Posterior cingulate gyrus (tissue), 11 donors: ENCODE results near the gene SLC15A1.

ENCODE experiments used
- DNase-seq, 10 donors: peaks; one replicate each; pipeline versions ENCODE4 v3.0.0 to v3.0.0-alpha.2; 2020 to 2021; ENCODE audit warnings: mixed read lengths in 3 of 10
- intact Hi-C: fragments of 100-400 bp; cut with DNase I; formaldehyde crosslinking; loops from one replicate; pipeline ENCODE4 v1.15.1; 2023

Gene SLC15A1

DNA sequence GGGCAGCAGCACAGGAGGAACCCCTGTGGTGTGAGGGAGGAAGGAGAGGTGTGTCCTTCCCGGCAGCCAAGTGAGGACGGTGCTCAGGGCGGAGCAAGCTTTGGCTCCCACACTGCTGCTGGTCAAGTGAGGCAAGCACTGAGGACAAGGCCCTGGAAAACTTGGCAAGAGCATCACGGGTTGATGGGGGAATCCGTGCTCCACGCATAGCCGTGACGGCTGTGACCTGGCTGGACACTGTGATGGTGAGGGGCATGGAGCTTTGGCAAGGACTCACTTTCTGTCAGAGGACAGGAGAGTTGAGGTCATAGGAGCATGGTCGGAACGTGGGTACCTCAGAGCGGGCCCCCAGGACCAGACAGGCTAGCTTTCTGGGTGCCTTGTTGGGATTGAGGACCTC is 29.0 kb upstream of the SLC15A1 start:
- DNase-seq = no peak
- intact Hi-C loops = no loop called here

DNA sequence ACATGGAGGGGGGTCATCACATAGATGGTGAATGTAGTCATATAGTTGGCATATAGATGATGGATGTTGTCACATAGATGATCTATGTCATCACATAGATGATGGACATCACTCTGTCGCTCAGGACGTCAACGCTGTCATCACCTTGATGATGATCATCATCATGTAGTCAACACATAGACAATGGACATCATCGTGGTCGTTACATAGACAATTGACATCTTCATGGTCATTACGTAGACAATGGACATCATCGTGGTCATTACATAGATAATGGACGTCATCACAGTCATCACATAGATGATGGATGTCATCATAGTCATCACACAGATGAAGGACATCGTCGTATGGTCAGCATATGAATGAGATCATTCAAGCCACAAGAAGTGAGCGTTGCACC is 28.6 kb upstream of the SLC15A1 start:
- intact Hi-C loops = no loop called here
- DNase-seq = no peak

DNA sequence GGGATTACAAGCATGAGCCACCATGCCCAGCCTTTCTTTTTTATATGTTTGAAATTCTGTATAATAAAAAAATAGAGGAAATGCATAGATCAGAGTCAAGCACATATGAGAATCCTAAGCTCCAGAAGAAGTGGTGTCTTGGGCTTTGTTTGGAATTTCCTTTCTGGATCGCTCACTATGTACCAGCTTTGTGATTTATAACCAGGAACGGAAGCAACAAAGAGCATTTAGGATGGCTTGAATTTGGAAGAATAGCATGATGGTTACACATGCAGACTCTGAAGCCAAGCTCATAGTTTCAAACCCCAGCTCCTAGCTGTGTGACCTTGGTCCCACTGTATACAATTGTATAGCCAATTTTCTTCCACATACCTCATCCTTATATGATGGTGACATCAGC is 28.0 kb upstream of the SLC15A1 start:
- intact Hi-C loops = no loop called here
- DNase-seq = no peak

DNA sequence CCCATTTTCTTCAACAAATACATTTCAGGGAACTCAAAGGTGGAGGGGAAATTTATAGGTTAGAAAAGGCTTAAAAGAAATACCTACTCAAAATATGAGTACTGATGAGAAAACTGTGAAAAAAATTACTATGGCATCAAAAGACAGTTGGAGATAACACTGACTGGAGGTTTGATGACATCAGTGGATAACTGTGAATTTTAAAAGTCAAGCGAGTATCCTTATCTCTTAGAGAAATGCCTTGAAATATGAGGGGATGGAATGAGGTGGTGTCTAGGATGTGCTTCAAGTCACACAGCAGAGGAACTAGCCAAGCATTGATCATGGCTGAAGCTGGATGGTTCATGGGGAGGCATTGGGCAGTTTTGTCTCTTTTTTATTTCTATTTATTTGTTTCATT is 27.2 kb upstream of the SLC15A1 start:
- no peak for DNase-seq
- intact Hi-C loops = no loop called here

DNA sequence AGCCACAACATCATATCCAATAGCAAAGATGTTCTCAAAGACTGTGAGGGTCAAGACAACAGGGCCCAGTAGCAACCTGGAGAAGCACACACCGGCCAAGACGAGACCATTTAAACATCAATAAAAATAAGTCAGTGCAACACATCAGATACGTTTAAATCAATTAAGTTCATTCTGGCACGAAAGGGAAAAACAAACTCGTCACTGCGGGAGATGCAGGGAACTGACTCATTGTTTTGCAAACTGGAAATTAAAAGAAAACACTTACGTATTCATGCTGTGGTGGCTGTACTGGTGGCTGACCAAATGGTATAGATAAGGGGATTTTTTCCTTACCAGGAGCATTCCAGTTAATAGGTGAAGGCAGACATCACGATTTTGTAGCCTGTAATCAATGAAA is 26.3 kb upstream of the SLC15A1 start:
- DNase-seq = peak in 1 of 10 donors; percentile 7
- intact Hi-C loops = no loop called here

DNA sequence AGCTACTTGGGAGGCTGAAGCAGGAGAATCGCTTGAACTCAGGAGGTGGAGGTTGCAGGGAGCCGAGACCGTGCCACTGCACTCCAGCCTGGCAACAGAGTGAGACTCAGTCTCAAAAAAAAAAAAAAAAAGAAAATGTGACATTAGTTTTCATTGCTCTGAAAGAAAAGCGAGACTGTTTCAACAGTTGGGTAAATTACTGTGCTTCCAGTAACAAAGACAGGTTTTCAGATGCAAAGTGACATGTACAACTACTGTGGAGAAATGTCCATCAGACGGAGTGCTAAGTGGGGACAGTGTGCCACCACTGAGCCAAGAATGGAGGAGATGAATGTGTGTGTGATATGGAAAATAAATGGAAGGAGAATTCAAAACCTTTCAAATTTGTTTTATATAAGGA is 24.2 kb upstream of the SLC15A1 start:
- intact Hi-C loops = no loop called here
- peak in 1 of 10 donors; percentile 1 for DNase-seq

DNA sequence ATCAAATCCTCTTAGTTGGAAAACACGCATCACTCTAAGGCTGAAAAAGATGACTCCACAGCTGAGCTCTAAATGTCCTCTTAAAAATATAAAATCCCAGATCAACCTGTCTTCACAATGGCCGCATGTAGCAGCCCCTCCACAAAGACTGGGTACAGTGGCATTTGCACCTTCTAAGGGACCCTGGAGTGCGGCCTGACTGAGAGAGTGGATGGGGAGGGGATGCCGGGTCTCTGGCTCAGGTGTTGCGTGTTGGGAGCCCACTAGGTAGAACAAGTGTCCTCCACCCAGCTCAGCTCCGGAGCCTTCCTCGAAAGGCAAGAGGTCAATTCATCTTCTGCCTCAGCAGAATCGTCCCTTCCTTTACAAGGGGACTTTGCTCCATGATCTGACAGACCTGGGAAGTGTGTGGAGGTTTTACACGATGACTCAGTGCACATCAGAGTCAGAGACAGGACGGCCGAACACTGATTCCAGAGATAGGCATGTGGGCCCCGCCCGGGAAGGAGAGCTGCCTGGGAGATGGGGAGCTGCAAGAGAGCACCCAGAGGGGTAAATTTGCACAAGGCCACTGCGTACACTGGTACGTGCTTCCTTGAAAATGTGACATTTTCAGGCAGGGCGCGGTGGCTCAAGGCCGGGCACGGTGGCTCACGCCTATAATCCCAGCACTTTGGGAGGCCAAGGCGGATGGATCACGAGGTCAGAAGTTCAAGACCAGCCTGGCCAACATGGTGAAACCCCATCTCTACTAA is 23.5 kb upstream of the SLC15A1 start:
- intact Hi-C loops = no loop called here
- peak in 1 of 10 donors; percentile 63 for DNase-seq

DNA sequence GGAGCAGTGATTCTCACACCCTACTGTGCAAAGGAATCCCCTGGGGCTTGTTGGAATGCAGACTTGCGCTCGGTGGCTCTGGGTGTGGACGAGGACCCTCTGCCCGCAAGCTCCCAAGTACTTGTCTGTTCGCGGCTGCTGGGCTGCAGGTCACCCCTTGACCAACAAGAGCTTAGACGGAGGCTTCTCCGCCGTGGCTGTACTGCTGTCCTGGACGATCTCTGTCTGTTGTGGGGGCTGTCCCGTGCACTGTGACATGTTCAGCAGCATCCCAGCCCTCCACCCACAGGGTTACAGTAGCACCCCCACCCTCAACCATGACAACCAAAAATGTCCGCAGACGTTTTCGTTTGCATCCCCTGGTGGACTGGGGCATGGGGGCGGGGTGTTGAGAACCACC is 22.9 kb upstream of the SLC15A1 start:
- peak in 1 of 10 donors; percentile 69 for DNase-seq
- intact Hi-C loops = no loop called here

DNA sequence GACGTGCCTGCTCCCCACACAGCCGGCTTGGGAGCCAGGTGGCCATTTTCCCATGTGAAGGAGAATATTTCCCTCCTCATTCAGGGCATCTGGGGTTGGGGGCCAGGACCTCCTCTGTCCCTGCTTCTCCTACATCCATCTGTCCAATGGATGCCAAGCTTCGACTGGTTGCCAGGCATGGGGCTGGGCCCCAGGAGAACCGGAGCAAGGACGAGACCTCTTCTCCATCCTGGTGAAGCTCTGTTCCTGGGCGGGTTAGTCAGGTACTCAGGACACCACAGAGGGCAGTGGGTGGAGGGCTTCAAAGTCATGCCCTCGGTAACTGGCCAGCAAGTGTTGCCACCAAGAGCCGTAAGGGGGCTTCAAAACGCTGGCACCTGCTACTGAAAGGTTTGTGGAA is 22.3 kb upstream of the SLC15A1 start:
- intact Hi-C loops = no loop called here
- peak in 1 of 10 donors; percentile 61 for DNase-seq

DNA sequence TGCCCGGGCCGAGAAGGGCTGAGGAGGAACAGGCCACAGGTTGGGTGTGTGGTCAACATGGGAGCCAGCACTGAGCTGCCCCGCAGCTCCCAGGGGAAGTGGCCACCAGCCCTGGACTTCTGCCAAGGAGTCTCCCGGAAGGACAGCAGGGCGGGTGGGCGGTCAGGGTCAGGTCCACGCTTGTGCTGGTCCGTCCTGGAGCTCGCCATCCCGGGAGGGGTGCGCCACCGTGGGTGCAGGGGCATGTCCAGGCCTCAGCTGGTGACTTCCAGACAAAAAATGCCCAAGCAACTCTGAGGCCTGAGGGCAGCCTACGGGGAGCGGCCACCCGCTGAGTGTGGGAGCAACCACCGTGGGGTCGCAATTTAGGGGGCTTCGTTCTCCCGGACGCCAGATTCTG is 21.4 kb upstream of the SLC15A1 start:
- intact Hi-C loops = no loop called here

DNA sequence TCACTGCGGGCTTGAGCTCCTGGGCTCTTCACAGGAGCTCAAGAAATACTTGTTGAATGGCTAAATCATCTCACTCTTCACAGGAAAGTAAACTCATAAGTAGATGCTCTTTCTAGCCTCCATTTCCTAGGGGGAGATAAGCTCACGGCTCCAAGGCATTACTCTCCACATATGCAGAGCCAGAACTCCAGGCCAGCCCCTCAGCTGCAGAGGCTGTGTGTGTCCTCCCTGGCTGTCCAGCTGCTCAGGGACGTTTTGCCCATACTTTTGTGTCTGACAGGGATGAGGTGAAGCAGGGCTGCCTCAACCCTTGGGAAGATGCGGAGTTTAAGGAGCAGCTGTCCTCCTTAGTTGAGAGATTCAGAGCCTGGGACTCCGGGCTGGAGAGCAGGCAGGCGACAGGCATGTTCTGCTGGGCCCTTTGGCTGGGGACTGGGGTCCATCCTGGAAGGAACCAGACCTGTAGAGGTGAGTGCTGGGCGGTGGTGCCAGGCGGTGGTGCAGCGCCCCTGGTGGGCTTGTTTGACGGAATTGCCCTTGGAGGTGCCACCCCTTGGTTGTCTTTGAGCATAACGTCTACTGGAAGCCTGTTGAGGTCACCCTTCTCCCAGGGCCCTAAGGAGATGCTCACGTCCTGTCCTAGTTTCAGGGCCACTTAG is 20.5 kb upstream of the SLC15A1 start:
- intact Hi-C loops = no loop called here

More for the DNA sequence above, 21.4 kb upstream of the SLC15A1 start:
- peak in 1 of 10 donors; percentile 76 for DNase-seq

DNA sequence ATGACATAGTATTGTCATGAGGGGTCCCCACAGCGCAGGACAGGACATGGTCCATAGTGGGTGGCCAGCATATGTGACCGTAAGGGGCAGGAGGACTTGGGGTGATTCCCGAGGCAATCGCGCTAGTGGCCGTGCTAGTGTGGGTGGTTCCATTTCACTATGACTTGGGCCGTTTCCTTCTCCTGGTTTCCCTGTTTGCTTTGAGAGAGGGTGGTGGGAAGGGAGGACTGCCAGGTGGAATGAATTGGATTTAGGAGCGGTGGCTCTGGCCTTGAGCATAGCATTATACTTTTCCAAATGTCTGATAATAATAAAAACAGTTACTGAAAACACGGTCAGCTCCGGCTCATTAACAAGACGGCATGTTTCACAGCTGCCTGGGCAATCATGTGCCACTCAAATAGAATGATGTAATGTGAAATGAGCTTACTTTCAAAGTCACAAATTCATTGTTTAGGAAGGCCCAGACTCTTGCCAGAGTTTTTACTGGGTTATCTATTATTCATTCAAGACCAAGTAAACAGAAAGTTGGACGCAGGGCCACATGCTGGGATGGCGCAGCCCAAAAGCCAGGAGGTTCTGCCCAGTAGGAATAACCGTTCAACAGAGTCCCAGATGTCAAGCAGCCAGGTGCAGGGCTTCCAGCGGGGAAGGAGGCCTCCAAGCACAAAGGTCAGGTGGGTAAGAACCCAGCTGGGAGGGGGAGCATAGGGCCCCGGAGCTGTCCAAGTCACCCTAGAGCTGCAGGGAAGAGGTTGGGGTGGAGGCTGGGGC is 19.6 kb upstream of the SLC15A1 start:
- intact Hi-C loops = no loop called here
- peak in 1 of 10 donors; percentile 41 for DNase-seq

More for the DNA sequence above, 20.5 kb upstream of the SLC15A1 start:
- peak in 1 of 10 donors; percentile 77 for DNase-seq

DNA sequence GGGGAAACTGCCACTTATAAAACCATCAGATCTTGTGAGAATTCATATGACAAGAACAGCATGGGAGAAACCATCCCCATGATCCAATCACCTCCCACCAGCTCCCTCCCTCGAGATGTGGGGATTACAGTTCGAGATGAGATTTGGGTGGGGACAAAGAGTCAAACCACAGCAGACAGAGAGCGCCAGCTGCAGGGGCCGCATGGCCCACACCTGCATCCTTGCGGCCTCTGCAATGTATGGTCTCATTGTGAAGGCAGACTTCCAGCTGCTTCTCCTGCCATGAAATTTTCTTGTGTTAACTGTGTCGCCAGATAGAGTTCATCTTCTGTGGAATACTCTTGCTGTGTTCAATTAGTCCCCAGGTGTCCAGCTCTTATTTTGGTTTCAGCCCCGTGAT is 17.3 kb upstream of the SLC15A1 start:
- peak in 1 of 10 donors; percentile 3 for DNase-seq
- intact Hi-C loops = no loop called here

DNA sequence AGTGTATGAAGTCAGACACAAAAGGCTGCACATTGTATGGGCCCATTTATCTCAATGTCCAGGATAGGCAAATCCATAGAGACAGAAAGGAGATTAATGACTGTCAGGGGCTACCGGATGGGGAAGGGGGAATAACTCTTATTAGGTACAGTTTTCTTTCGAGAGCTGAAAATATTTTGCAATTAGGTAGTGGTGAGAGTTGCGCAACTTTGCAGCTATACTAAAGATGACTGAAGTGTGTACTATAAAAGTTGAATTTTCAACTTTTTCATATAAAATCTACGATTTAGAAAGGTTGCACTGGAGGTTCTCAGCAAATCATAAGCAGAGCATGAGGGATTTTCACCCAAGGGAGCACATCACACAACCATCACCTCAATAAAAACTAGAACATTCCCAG is 16.1 kb upstream of the SLC15A1 start:
- no peak for DNase-seq
- intact Hi-C loops = no loop called here

DNA sequence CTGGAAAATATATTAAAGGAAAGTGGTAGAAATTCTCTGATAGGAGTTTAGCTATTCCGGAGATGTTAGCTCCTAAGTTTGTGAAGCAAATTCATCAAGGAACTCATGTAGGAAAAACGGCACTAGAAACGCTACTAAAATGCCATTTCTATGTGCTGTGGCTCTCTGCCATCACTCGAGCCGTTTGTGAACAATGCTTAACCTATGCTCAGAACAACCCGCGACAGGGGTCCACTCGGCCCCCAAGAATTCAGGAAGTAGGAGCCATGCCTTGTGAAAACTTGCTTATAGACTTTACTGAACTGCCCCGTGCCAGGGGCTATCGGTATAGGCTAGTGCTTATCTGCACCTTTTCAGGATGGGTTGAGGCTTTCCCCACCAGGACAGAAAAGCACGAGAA is 14.2 kb upstream of the SLC15A1 start:
- peak in 1 of 10 donors; percentile 55 for DNase-seq
- intact Hi-C loops = no loop called here

DNA sequence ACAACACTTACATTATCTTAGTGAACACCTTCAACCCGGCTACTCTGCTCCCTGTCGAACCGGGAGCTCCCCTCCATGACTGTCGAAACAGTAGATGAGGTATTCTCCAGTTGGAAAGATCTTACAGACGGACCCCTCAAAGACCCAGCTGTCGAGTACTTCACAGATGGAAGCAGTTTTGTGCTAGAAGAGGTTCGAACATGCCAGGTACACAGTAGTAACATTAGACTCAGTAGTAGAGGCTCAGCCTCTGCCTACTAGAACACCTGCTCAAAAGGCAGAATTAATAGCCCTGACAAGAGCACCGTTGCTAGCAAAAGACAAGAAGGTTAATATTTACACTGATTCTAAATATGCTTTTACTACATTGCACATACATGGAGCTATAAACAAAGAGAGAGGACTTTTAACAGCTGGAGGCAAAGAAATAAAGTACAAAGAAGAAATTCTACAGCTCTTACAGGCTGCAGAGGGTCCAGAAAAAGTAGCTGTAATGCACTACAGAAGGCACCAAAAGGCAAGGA is 13.6 kb upstream of the SLC15A1 start:
- DNase-seq = no peak
- intact Hi-C loops = no loop called here

DNA sequence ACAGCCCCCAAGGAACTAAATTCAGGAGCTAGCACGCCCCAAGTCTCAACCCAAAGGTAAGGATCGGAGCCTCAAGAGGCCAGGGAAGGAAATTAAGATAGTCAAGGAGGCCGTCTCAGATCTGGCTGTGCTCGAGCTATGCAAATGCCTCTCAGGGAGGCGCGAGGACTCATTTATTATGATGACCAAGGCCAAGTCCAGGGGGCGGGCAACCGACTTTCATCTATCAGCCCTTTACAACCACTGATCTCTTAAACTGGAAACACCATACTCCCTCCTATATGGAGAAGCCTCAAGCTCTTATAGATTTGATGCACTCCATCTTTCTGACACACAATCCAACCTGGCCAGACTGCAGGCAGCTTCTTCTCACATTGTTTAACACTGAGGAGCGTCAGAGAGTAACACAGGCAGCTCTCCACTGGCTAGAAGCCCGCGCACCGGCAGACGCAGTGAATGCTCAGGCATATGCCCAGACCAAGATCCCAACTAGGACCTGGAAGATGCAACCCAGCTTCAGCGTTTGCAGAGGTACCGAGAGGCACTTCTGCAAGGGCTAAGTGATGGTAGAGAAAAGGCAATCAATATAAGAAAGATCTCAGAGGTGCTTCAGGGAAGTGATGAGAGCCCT is 9.6 kb upstream of the SLC15A1 start:
- DNase-seq = peak in 1 of 10 donors; percentile 25
- intact Hi-C loops = no loop called here

DNA sequence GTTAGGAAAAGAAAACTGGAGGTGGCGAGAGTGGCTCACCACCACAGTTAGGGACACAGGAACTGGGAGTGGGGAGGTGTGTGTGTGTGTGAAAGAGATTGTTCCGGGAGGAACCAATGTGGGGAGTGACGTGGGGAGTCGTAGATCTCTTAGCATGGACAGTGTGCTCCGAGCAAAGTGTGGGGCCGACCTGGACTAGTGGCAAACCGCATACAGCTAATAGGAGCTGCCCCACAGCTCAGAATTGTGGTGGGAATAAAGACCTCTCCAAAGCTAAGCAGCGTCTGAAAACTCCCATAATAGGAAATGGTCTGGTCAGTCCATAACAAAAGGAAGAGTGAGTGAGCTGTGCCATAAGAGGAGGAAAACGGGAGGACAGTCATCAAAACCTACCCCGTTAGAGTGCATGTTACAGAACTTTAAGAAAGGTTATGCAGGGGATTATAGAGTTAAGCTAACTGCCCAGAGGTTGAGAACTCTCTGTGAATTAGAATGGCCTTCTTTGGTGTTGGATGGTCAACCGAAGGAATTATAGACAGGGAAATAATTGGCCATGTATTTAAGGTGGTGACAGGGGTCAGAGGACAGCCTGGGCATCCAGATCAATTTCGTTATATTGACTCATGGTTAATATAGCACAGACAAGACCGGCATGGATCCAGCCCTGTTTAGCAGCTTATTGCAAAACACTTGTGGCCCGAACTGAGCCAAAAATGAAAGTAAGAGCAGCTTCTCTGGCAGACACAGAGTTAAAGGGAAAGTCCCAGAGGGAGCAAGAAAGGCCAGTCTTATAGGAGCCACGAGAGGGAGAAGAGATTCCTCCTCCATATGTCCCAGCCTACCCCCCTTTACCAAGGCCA is 8.9 kb upstream of the SLC15A1 start:
- DNase-seq = peak in 1 of 10 donors; percentile 33
- intact Hi-C loops = no loop called here

DNA sequence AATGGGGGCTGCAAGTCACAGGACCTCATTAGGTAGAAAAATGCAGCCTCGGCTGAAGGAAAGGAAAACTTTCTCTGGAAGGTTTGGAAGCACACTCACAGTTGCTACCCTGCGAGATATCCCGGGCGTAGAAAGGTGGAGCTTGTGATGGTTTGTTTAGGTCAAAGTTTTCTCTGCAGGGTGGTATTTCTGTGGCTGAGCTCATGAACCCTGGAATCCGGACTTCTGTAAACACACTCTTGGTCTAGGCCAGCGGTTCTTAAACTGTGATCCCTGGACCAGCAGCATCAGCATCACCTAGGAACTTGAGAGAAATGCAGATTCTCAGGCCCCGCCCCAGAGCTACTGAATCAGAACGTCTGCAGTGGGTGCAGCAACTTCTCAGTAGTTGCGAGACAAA is 3.3 kb upstream of the SLC15A1 start:
- intact Hi-C loops = no loop called here
- no peak for DNase-seq

DNA sequence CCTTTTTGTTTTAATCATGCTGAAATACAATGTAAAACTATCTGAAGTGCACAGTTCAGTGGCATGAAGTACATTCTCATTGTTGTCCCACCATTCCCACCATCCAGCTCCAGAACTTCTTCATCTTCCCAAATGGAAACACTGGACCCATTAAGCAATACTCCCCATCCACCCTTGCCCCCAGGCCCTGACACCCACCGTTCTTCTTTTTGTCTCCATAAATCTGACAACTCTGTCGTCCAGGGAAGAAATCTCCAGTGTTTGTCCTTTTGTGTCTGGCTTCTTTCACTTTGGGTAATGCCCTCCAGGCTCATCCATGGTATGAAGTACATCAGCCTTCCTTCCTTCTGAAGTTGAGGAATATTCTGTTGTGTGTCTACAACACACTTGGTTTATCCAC is 2.6 kb upstream of the SLC15A1 start:
- DNase-seq = no peak
- intact Hi-C loops = no loop called here
